HG03196 (cell line): ENCODE measurements around the gene ZNF888.
"Not testable (repeated sequence)": the region's sequence is repeated elsewhere in the genome, so short reads cannot be mapped to it uniquely, and the experiment has no call there.

Experiments used
- ATAC-seq: cut with Tn5 transposase; IDR thresholded peaks from one replicate; pipeline ENCODE4 v1.9.1; 2021; ENCODE audit not compliant: unreplicated experiment

ZNF888 gene

DNA sequence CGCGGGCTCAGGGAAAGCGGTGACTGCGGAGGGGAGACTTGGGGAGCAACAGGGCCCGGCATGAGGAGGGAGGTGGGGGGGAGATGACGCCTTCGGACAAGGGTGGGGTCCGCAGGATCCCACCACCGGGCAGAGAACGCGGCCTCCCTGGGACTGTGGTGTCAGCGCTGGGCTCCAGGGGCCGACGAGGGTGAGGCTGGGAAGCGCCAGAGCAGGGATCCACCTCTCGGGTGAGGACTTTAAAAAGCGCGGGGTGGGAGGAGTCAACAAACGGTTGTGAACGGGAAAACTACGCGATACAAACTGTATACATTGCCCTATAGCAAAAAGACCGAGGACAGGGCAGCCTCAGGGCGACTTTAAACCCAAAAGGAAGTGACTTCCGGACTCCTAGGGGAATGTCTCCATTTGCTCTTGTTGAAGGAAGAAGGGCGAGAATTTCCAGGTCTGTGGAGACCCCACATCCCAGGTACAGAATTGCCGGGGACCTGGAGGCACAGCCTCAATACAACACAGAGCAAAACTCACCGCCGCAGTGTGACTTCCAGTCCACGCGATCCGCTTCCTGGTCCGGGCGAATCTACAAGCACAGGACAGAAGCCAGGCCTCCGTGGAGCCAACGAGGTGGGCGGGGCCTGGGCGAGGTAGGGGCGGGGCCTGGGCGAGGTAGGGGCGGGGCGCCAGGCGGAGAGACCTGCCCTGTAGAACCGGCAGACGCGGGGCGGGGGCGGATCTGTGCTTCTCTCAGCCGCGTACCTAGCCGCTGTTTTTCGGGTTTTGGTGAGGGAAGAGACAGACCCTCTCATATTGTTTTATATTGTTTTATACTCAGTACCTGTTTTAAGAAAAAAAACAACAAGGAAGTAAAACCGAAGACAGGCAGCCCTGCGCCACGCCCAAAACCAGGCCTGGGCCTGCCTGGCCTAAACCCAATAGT lies at the start of gene ZNF888:
TSS of gene ZNF888 (minus strand) at position 588 of the 937 bp plus-strand sequence. CDS start 5,555 bp downstream, outside the sequence.
- peak; percentile 90 for ATAC-seq

DNA sequence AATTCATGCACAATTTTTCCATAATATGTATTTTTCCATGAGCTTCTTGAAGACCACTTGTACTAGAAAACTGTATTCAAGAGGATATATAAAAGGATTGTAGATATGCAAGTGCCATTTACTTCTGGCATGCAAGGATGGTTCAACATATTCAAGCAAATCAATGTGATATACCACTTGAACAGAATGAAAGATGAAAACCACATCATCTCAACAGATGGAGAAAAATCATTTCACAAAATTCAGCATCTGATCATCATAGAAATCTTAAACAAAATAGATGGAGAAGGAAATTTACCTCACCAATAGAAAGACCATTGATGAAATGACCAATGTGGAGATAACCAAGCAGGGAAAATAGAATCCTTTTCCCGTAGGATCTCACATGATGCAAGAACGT lies 44.5 kb upstream of the ZNF888 start:
- ATAC-seq = no peak

DNA sequence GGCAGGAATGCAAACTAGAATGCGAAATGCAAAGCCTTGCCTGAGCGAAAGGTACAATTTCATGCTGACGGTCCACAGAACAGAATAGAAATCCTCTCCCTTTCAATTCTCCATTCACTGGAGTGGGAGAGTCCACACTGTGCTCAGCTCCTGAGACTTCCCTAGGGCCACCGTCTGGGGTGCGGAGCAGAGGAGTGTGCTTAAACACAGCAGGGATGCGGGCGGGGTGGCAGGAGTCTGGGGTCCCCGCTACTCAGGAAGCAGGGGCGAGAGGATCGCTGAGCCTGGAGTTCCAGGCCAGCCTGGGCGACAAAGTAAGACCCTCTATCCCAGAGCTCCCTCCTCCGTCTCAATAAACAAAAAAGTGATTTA lies 40.0 kb upstream of the ZNF888 start:
- peak; percentile 29 for ATAC-seq

DNA sequence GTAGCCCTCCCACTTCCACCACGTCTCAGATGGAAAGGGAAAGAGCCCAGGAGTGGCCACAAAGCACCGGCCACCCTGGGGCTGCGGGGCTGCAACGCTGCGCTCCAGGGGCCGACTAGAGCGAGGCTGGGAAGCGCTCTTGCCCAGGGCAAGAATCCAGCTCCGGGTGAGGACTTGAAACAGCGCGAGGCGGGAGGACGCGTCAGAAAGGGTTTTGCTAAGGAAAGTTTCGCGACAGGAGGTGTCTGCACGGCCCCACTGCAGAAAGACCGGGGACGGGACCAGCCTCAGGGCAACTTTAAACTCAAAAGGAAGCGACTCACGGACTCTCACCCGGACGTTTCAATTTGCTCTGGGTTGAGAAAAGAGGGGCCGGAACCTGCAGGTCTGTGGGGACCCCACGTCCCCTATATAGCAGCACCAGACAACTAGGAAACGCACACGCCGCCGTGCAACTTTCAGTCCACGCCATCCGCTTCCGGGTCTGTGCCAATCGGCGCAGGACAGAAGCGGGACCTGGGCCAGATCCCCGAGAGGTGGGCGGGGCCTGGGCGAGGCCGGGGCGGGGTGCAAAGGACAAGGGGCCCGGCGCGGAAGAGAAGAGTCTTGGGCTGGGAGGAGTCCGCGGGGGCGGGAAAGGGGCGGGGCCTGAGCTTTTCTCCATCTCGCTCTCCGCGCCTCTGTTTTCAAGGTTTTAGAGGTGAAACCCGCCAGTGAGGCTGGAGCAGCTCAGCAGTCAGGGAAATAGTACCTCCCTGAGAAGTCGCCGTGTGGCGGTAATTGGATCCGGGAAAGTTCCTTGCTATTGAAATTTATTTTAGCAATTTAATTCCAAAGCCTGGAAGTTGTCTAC lies 39.4 kb upstream of the ZNF888 start, which contains the start of gene ZNF816:
TSS of gene ZNF816 (minus strand) at position 488 of the 853 bp plus-strand sequence. CDS start 6,792 bp downstream, outside the sequence.
- peak; percentile 95 for ATAC-seq

DNA sequence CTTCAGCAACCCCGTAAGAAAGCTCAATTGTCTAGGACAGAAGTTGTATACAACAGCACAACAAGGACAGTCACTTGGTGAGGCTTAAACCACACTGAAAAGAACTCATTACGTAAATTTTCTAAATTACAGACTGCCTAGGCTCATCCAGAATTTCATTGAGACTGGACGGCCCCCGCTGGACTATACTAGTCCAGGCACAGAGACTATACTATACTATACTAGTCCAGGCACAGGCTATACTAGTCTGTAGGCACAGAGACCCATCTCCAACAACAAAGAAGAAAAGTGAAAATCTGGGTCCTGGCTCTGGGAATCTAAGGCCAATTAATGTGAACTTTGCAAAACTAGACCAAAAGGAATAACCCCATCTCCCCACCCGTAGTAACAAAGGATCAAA lies 38.8 kb upstream of the ZNF888 start:
- ATAC-seq = no peak

DNA sequence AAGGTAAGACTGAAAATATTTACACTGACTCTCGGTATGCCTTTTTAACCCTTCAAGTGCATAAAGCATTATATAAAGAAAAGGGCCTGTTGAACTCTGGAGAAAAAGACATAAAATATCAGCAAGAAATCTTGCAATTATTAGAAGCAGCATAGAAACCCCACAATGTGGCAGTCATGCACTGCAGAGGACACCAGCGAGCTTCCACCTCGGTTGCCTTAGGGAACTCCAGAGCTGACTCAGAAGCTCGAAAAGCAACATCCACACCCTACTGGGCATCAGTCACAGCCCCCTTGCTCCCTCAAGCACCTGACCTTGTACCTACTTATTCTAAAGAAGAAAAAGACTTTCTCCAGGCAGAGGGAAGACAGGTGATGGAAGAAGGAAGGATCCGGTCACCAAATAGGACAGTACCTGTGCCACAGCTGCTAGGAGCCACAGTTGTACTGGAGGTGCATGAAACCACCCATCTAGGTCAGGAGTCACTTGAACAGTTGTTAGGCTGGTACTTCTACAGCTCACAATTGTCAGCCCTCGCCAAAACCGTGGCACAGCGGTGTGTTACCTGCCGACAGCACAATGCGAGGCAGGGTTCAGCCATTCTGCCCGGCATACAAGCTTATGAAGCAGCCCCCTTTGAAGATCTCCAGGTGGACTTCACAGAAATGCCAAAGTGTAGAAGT lies 36.5 kb upstream of the ZNF888 start:
- ATAC-seq = no peak

DNA sequence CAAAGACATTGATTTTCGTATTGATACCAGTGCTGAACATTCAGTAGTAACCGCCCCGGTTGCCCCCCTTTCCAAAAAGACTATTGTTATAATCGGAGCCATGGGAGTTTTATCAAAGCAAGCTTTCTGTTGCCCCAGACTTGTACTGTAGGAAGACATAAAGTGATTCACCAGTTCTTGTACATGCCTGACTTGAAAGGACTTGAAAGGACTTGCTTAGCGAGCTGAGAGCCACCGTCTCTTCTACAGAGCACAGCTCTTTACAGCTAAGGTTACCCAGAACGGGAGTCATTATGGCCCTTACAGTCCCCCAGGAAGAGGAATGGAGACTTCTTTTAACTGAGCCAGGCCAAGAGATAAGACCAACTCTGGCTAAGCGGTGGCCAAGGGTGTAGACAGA lies 34.4 kb upstream of the ZNF888 start:
- no peak for ATAC-seq

DNA sequence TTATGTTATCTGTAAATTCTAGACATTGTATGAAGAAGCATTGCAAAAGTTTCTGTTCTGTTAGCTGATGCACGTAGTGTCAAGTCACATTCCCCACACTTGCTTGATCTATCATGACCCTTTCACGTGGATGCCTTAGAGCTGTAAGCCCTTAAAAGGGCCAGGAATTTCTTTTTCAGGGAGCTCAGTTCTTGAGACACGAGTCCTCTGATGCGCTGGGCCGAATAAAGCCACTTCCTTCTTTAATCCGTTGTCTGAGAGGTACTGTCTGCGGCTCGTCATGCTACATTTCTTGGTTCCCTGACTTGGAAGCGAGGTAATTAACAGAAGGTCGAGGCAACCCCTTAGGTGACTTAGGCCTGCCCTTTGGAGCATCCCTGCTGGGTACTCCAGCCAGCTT lies 33.7 kb upstream of the ZNF888 start:
- ATAC-seq = no peak

DNA sequence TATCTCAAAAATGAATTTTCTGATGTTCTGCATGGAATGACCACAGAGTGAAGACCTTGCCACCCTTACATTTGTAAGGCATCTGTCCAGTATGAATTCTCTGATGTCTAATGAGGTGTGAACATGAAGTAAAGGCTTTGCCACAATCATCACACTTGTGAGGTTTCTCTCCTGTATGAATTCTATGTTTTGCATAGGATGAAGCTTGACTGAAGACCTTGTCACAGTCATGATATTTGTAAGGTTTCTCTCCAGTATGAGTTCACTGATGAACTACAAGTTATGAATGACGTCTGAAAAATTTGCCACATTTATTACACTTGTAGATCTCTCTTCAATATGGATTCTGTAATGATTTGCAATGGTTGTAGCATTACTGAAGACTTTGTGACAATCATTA lies 26.2 kb upstream of the ZNF888 start:
- no peak for ATAC-seq

DNA sequence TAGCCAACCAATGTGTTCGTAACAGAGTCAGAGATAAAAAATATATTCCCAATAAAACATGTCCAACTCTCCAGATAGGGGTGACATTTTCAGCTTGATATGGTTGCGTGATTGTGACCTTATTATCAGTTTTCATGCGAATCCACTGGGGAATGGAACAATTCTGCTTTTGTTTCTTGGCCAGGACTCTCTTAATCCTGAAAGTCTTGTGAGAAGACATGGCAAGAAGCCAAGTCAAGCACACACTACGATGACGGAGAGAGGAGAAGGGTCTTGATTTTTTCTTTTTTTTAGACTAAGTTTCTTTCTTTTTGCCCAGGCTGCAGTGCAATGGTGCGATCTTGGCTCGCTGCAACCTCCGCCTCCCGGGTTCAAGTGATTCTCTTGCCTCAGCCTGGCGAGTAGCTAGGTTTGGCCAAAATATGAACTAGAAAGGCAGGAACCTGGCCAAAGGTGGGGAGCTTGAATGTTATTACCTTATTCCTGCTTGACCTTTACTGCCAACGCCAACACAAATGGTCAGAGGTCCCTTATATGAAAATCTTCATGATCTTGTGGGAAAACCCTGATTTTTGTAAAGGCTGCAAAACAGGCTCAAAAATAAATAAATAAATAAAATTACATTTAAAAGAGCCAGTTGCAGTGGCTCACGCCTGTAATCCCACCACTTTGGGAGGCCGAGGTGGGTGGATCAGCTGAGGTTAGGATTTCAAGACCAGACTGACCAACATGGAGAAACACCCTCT lies 25.0 kb upstream of the ZNF888 start:
- ATAC-seq = no peak

DNA sequence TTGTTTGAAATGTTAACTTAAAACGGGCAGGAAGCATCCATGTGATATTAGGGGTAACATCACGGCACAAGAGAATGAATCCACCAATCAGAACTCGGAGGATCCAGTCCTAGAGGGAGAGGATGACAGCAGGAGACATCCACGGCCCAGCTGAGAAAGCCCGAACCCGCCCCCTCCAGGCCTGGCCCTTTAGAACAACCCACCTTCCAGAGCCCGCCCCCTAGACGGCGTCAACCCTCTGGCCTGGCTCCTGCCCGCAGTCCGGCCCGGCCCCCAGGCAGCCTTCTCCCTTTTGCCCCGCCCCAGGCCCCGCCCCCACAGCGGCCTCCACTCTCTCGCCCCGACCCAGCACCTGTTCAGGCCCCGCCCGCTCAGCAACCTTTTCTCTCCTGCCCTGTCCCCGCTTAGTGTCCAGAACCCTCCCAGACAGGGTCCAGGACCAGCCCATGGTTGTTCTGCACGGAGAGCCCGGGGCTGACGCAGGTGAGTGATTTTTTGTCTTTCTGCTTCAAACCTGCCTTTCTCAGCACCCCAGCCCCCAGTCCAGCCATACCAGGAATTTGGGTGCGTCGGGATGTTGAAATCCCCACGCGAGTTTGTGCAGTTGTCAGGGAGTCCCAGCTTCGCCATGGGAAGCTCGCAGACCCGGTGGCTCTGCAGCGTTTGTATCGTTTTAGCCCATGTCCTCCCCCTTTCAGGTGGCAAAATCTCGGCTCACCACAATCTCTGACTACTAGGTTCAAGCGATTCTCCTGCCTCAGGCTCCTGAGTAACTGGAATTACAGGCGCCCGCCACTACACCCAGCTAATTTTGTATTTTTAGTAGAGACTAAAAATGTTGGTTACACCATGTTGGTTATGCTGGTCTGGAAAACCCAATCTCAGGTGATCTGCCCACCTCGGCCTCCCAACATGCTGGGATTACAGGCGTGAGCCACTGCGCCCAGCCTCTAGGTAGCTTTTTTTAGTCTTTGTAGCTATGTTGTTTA lies 23.4 kb upstream of the ZNF888 start:
- no peak for ATAC-seq

DNA sequence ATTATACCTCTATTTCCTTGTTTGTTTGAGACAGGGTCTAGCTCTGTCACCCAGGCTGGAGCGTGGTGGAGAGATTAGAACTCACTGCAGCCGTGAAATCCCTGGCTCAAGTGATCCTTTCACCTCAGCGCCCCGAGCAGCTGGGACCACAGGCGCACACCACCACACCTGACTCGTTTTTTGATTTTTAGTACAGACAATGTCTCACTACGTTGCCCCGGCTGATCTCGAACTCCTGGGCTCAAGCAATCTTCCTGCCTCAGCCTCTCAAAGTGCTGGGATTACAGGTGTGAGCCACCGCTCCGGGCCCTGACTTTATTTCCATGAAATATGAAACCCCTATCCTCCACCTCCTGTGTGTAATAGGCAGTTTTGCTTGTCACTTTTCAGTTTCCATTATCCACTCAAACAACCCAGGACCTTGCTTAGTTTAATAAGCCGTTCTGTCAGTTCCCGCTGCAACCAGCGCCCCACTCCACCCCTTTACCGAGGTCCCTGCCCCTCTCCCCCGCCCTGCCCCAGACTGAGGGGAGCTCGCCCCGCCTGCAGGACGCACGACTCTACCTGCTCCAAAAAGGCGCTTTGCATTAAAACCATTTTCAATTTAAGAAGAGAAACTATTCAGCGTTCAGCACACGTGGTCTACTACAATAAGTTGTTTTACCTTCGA lies 22.6 kb upstream of the ZNF888 start:
- ATAC-seq = no peak

DNA sequence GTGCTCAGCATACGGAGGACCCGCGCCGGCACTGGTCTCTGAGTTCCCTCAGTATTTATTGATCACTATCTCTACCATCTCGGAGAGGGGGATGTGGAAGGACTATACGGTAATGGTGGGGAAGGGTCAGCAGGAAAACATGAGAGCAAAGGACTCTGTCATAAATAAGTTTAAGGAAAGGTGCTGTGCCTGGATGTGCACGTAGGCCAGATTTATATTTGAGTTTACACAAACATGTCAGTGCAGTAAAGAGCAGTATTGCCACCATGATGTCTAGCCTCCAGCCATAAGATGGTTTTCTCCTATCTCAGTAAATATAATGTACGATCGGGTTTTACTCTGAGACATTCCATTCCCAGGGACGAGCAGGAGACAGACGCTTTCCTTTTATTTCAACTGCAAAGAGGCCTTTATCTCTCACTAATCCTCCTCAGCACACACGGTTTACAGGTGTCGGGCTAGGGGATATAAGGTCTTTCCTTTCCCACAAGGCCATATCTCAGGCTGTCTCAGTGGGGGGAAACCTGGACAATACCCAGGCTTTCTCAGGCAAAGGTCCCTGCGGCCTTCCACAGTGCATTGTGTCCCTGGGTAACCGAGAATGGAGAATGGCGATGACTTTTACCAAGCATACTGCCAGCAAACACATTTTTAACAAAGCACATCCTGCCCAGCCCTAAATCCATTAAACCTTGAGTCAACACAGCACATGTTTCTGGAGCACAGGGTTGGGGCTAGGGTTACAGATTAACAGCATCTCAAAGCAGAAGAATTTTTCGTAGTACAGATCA lies 21.7 kb upstream of the ZNF888 start:
- not testable (repeated sequence) for ATAC-seq

DNA sequence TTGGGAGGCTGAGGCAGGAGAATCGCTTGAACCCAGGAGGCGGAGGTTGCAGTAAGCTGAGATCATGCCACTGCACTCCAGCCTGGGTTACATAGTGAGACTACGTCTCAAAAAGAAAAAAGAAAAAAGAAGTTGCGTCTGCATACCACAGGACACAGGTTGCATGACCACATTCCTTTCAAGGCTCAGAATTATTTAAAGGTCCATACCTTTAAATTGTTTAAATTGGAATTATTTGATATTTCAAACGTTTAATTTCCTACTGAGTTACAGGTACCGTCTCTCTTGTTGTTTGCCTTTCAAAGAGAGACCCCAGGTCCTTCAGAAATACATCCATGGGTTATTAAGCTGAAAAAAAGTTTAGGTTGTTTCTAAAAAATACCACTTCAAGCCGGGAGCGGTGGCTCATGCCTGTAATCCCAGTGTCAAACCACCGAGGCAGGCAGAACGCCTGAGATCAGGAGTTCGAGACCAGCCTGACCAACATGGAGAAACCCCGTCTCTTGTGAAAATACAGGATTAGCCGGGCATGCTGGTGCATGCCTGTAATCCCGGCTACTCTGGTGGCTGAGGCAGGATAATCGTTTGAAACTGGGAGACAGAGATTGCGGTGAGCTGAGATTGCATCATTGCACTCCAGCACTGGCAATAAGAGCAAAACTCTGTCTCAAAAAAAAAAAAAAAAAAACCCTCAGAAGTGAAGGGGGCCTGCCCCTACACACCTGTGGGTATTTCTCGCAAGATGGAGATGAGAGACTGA lies 20.8 kb upstream of the ZNF888 start:
- ATAC-seq = no peak

DNA sequence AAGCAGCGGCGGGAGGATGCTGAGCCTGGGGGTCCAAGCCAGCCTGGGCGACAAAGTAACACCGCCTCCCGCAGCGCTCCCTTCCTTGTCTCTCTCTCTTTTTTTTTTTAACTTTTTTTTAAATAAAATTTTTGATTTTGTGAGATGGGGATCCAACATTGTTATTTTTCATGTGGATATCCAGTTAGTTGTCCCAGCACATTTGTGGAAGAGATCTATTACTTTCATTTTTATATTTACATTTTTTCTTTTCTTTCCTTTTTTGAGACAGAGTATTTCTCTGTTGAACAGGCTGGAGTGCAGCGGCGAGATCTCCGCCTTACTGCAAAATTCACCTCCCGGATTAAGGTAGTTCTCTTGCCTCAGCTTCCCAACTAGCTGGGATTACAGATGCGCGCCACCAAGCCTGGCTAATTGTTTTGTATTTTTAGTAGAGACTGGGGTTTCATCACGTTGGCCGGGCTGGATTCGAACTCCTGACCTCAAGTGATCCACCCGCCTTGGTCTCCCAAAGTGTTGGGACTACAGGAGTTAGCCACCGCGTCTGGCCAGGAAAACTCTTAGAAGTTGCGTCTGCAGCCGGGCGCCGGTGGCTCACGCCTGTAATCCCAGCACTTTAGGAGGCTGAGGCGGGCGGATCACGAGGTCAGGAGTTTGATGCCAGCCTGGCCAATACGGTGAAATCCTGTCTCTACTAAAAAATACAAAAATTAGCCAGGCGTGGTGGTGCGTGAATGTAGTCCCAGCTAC lies 20.1 kb upstream of the ZNF888 start:
- ATAC-seq = no peak

DNA sequence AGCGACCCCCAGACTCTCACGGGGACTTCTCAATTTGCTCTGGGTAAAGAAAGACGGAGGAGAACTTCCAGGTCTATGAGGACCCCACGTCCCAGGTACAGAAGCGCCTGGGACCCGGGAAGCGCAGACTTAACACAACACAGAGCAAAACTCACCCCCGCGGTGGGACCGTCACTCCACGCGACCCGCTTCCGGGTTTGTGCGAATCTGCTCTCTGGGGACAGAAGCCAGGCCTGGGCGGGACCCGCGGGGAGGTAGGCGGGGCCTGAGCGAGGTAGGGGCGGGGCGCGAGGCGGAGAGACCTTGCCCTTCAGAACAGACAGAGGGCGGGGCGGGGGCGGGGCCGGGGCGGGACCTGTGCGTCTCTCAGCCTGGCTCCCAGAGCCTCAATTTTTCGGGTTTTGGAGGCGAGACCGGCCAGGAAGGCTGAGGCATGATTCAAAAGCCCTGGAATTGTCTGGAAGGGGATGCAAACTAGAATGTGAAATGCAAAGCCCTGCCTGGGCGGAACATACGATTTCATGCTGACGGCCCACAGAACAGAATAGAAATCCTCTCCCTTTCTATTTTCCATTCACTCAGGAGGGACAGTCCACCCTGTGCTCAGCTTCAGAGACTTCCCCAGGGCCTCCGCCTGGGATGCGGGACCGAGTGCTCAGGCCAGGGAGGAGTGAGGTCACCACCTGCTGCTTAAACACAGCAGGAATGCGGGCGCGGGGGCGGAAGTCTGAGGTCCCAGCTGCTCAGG lies 19.3 kb upstream of the ZNF888 start:
- peak; percentile 96 for ATAC-seq
